HUES64 (cell line): ENCODE results near the gene LRRC8C.
"Not testable (repeated sequence)": the region's sequence is repeated elsewhere in the genome, so short reads cannot be mapped to it uniquely, and the experiment has no call there.

ENCODE experiments used
- H3K27ac ChIP-seq: 2 replicates; pipeline ENCODE4 v1.7.0; 2013; ENCODE audit warnings: low read depth, low read length, inconsistent platforms
- H3K27me3 ChIP-seq: 2 replicates; pipeline ENCODE4 v1.6.1; 2013; ENCODE audit warnings: mild to moderate bottlenecking, low read length; ENCODE audit not compliant: insufficient read depth
- H3K36me3 ChIP-seq: 2 replicates; pipeline ENCODE4 v1.6.1; 2013; ENCODE audit warnings: mild to moderate bottlenecking, low read length; ENCODE audit not compliant: insufficient read depth
- H3K4me1 ChIP-seq: 2 replicates; pipeline ENCODE4 v1.6.1; 2013; ENCODE audit warnings: mild to moderate bottlenecking, low read length, moderate library complexity; ENCODE audit not compliant: insufficient read depth
- H3K4me3 ChIP-seq: 2 replicates; pipeline ENCODE4 v1.5.1; 2013; ENCODE audit warnings: mild to moderate bottlenecking, low read length, moderate library complexity
- H3K9ac ChIP-seq: 2 replicates; pipeline ENCODE4 v1.6.1; 2013; ENCODE audit warnings: mild to moderate bottlenecking, low read depth, low read length
- H3K9me3 ChIP-seq: 2 replicates; pipeline ENCODE4 v1.6.1; 2013; ENCODE audit warnings: low read depth, low read length; ENCODE audit not compliant: insufficient read depth
- WGBS: fragments of 150-250, 120-280 bp; methylation state at CpG from one replicate; pipeline ENCODE4 v1.1.7; 2013; ENCODE audit warnings: missing lambda C conversion rate; 5-methylcytosine and 5-hydroxymethylcytosine counted together

LRRC8C gene

DNA sequence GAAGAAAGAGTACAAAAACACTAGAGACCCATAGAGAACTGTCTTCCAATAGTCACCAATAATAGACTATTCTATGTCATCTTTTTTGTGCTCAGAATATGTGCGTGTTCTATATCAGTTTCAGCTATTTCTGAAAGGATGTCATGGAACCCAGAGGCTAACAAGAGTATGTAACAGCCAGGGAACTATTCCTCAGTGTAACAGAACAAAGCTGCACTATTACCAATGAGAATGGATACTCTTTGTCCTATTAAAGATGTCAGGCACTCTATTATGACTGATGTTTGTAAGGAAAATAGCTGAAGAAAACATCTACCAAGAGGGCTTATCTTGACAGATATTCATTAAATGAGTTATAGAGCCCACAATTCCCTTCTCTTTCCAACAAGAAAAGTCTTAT is 8.6 kb upstream of the LRRC8C start:
- H3K27ac ChIP-seq = no peak overlapping the region
- no peak overlapping the region for H3K9ac ChIP-seq
- H3K4me3 ChIP-seq = no peak overlapping the region
- H3K4me1 ChIP-seq = no peaks in the 10 kb centered on the region
- WGBS = 100% methylated on average over 1 of the region's 1 CpG
- no peaks in the 10 kb centered on the region; the same call in 1 of the 2 replicates for H3K27me3 ChIP-seq
- no peaks in the 10 kb centered on the region for H3K36me3 ChIP-seq
- H3K9me3 ChIP-seq = no peaks in the 10 kb centered on the region

- Histone ChIP-seq H3K4me3 (no peak overlapping the region), H3K4me1 (no peaks in the 10 kb centered on the region), H3K36me3 (no peaks in the 10 kb centered on the region), H3K27me3 (no peaks in the 10 kb centered on the region; the same call in 1 of the 2 replicates), H3K9me3 (no peaks in the 10 kb centered on the region), H3K27ac (no peak overlapping the region), H3K9ac (no peak overlapping the region)
- 95% methylated on average over 4 of the region's 4 CpGs for WGBS
These were observed 8.1 kb upstream of the LRRC8C start for GRCh38 chr1:89624715-89625323.

DNA sequence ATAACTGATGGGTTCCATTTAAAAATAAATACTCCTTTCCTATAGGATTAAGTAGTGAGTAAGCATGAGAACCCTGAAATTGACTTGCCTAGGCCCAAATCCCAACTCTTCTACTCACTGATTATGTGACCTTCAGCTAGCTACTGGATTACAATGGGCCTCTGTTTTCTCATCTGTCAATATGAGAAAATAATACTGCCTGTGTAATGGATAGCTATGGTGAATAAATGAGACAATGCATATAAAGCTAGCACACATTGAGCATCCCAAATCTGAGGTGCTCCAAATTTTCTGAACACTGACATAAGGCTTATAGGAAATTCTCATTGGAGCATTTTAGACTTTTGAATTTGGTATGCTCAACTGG is 5.3 kb upstream of the LRRC8C start:
- H3K9me3 ChIP-seq = no peaks in the 10 kb centered on the region
- no peak overlapping the region for H3K27ac ChIP-seq
- peaks cover 7% of the 10 kb centered on the region; the same call in 1 of the 2 replicates for H3K4me1 ChIP-seq
- no peak overlapping the region for H3K9ac ChIP-seq
- no peaks in the 10 kb centered on the region for H3K36me3 ChIP-seq
- peaks cover 27% of the 10 kb centered on the region for H3K27me3 ChIP-seq
- H3K4me3 ChIP-seq = no peak overlapping the region

DNA sequence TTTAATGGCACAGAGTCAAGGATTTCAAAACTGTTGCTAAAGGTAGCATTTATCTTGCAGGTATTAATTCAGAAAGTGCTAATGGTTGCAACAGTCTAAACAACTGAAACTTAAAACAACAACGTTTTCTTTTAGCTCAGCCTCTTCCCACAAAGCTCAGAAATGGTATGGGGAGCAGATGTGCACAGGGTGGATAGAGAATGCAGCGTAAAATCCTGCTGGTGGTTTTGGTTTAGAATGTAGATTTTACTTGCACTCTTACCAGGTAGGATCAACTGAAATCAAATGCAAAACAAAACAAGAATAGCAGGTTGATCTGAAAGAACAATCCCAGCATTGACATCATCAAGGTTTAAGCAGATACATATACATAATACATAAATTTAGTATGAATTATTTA is 3.8 kb upstream of the LRRC8C start:
- H3K4me1 ChIP-seq = peaks cover 7% of the 10 kb centered on the region; the same call in 1 of the 2 replicates
- H3K27ac ChIP-seq = no peak overlapping the region
- no peaks in the 10 kb centered on the region for H3K9me3 ChIP-seq
- peaks cover 40% of the 10 kb centered on the region for H3K27me3 ChIP-seq
- H3K36me3 ChIP-seq = no peaks in the 10 kb centered on the region
- H3K4me3 ChIP-seq = no peak overlapping the region
- no peak overlapping the region for H3K9ac ChIP-seq
- 83% methylated on average over 2 of the region's 2 CpGs for WGBS

- not testable (repeated sequence) for H3K4me3 ChIP-seq, H3K9ac ChIP-seq, H3K36me3 ChIP-seq, H3K9me3 ChIP-seq, H3K4me1 ChIP-seq, H3K27ac ChIP-seq
- 95% methylated on average over 2 of the region's 2 CpGs for WGBS
- H3K27me3 ChIP-seq = peaks cover 44% of the 10 kb centered on the region
These were observed 3.3 kb upstream of the LRRC8C start for GRCh38 chr1:89629600-89629999.

DNA sequence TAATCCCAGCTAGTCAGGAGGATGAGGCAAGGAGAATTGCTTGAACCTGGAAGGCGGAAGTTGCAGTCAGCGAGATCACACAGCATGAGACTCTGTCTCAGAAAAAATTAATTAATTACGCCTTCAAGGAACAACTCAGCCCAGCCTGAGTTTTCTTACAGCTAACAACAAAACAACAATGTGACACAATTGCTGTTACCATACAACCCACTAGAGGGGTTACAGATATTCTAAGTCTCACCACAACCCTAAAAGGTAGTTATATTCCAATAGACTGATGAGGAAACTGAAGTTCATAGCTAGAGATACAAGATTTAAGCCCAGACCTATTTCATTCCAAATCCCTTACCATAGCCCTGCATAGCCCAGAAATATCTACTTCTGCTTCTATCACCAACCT is 2.9 kb upstream of the LRRC8C start:
- Histone ChIP-seq H3K9me3 (no peaks in the 10 kb centered on the region), H3K27me3 (peaks cover 49% of the 10 kb centered on the region), H3K27ac (no peak overlapping the region), H3K4me1 (peaks cover 7% of the 10 kb centered on the region; the same call in 1 of the 2 replicates), H3K9ac (no peak overlapping the region), H3K36me3 (no peaks in the 10 kb centered on the region), H3K4me3 (no peak overlapping the region)
- 95% methylated on average over 3 of the region's 3 CpGs for WGBS

DNA sequence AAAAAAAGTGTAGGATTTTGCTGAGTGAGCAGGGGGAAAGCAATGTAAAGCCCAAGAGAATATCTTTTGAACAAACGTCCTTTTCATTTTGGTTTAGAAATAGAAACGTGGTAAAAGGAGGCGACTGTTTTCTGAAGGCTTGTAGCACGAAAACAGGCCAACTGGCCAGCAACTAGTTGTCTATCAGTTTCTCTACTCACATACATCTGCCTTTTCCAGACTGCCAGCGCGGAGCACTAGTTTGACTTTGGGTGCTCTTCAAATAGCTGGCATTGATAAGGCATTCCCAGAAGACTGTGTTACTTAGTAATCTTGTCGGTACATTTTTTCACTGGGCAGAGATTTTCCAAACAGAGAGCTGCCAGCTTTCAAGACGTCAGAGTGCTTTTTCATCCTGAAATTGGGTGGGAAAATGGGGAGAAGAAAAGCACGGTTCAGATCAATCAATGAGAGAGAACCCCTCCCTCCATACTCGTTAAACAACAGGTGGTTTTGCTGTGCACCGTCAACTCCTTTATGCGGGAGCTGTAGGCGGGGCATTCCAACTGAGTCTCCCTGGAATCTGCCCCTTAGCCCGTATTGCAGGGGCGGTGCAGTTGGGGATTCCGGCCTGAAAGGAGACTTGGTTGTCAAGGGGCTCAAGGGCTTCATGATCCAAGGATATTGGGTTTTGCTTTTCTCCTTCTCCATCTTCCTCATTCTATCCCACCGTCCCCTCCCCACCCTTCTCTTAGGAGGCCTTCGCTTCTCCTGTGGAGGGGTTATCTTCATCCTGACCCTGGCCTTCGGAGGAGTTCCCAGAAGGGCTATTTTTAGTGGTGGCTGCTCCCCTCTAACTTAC is 884 bp upstream of the LRRC8C start:
- peak overlapping the region; percentile 82 for H3K4me3 ChIP-seq
- WGBS = 35% methylated on average over 18 of the region's 19 CpGs
- H3K9me3 ChIP-seq = no peaks in the 10 kb centered on the region
- H3K9ac ChIP-seq = peak overlapping the region; percentile 45; the same call in 1 of the 2 replicates
- peaks cover 7% of the 10 kb centered on the region; the same call in 1 of the 2 replicates for H3K4me1 ChIP-seq
- H3K36me3 ChIP-seq = no peaks in the 10 kb centered on the region
- peak overlapping the region; percentile 20; the same call in 1 of the 2 replicates for H3K27ac ChIP-seq
- H3K27me3 ChIP-seq = peaks cover 64% of the 10 kb centered on the region

DNA sequence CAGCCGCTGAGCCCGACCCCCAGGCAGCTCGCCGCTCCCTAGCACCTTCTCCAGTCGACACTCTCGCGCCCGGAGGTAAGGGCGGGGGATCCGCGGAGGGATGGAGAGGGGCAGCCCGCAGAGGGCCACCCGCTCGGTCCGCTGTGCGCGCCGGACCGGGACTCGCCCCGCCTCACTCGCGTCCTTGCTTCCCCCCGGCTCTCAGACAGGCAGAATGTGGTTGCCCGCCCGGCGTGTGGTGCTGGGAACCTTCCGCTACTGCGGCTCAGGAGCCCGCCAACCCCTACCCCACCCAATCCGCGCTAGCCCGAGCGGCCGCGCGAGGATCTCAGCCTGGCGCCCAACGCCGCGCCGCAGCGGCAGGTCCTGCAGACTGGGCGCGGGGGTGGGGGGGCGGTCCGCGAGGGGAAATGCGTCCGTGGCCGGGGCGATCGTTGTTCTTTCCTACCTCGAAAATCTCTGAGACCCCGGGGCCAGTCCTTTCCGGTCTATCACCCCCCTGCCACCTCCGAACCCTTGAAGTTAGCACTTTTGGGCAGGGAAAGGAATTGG is 404 bp downstream of the LRRC8C start:
- H3K9me3 ChIP-seq = no peaks in the 10 kb centered on the region
- H3K27ac ChIP-seq = no peak overlapping the region
- H3K9ac ChIP-seq = peak overlapping the region; percentile 48
- WGBS = under 1% methylated on average over 57 of the region's 57 CpGs
- peaks cover 7% of the 10 kb centered on the region; the same call in 1 of the 2 replicates for H3K4me1 ChIP-seq
- H3K4me3 ChIP-seq = peak overlapping the region; percentile 82
- peaks cover 64% of the 10 kb centered on the region for H3K27me3 ChIP-seq
- no peaks in the 10 kb centered on the region for H3K36me3 ChIP-seq

- peaks cover 7% of the 10 kb centered on the region; the same call in 1 of the 2 replicates for H3K4me1 ChIP-seq
- 3% methylated on average over 31 of the region's 32 CpGs for WGBS
- no peaks in the 10 kb centered on the region for H3K36me3 ChIP-seq
- no peak overlapping the region for H3K9ac ChIP-seq
- H3K4me3 ChIP-seq = peak overlapping the region; percentile 82
- H3K9me3 ChIP-seq = no peaks in the 10 kb centered on the region
- H3K27me3 ChIP-seq = peaks cover 64% of the 10 kb centered on the region
- no peak overlapping the region for H3K27ac ChIP-seq
These were observed 1.1 kb downstream of the LRRC8C start for GRCh38 chr1:89633800-89634625.

DNA sequence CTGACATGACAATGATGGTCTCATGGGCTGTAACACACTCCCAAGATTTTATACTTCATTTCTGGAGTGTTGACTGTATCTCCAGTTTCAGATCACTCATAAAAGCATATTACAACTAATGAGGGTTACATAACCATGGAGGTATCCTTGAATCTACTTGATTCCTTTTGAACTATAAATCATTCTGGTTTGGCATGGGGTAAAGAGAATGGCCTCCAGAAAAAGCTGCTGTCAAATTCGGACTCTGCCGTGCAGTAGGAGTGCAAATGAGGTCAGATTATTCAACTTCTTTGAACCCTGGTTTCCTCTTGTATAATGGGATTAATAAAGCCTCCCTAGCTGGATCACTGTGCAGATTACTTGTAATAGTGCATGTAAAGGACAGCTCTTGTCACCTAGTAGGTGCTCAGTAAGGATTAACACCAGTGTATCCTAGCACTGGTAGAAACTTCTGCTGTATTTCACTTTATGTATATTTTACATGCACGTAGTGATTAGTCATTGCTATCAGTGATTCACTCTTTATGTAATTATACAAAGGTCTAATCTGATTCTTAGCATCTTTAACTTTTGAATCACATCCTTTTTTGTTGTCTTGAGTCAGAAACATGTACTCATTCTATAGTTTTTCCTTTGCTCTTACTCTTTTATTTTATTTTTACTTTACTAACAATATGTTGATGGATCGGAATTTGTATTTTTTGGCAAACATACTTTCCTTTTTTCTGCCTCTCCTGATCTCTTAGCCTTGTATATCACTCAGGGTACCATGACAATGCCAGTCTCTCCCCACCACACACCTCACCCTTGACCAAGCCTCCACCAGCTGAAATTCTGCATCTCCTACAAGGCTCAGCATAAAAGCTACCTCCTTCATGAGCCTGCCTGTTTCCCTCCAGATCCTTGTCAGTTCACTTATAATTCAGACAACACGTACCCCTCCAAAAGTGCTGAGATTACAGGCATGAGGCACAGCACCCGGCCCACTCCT is 3.2 kb downstream of the LRRC8C start:
- H3K27ac ChIP-seq = no peak overlapping the region
- WGBS = 93% methylated on average over 5 of the region's 6 CpGs
- peaks cover 51% of the 10 kb centered on the region for H3K27me3 ChIP-seq
- H3K9me3 ChIP-seq = no peaks in the 10 kb centered on the region
- H3K4me1 ChIP-seq = peaks cover 7% of the 10 kb centered on the region; the same call in 1 of the 2 replicates
- no peak overlapping the region for H3K9ac ChIP-seq
- no peaks in the 10 kb centered on the region for H3K36me3 ChIP-seq
- no peak overlapping the region for H3K4me3 ChIP-seq
